H9 (cell line): ENCODE results near the gene MT1M. TPM values are rescaled to one million over a fixed set of nuclear protein-coding genes. Genes with fewer than 3 reads are reported as not detected.

ENCODE experiments used
- DNase-seq: peaks from one replicate; pipeline ENCODE4 v3.0.0-alpha.2; 2017
- H2AFZ ChIP-seq: one replicate; pipeline ENCODE4 v1.6.1; 2013; ENCODE audit warnings: mild to moderate bottlenecking, low read length, control low read depth, moderate library complexity
- H2AK5ac ChIP-seq: 2 replicates; pipeline ENCODE4 v1.6.1; 2013; ENCODE audit warnings: low read length, control low read depth, mixed read lengths; ENCODE audit not compliant: insufficient read length
- H2BK120ac ChIP-seq: one replicate; pipeline ENCODE4 v1.6.1; 2013; ENCODE audit warnings: low read depth, mild to moderate bottlenecking, low read length, control low read depth, inconsistent platforms; ENCODE audit not compliant: poor library complexity, severe bottlenecking
- H2BK12ac ChIP-seq: 2 replicates; pipeline ENCODE4 v1.6.1; 2013; ENCODE audit warnings: low read length, control low read depth, mixed read lengths, low read depth; ENCODE audit not compliant: insufficient read length
- H2BK15ac ChIP-seq: 2 replicates; pipeline ENCODE4 v1.6.1; 2013; ENCODE audit warnings: low read depth, low read length, control low read depth
- H2BK20ac ChIP-seq: one replicate; pipeline ENCODE4 v1.6.1; 2013; ENCODE audit warnings: low read depth, mild to moderate bottlenecking, low read length, control low read depth, inconsistent platforms; ENCODE audit not compliant: poor library complexity, severe bottlenecking
- H2BK5ac ChIP-seq: 2 replicates; pipeline ENCODE4 v1.6.1; 2013; ENCODE audit warnings: low read length, control low read depth, mixed read lengths; ENCODE audit not compliant: insufficient read length
- H3K14ac ChIP-seq: 2 replicates; pipeline ENCODE4 v1.6.1; 2013; ENCODE audit warnings: low read length, control low read depth; ENCODE audit not compliant: insufficient read depth
- H3K18ac ChIP-seq: 2 replicates; pipeline ENCODE4 v1.6.1; 2013; ENCODE audit warnings: low read depth, mild to moderate bottlenecking, mixed read lengths, low read length, control low read depth; ENCODE audit not compliant: insufficient read length
- H3K23ac ChIP-seq: 2 replicates; pipeline ENCODE4 v1.6.1; 2013; ENCODE audit warnings: low read length, control low read depth, mixed read lengths, low read depth; ENCODE audit not compliant: insufficient read length
- H3K23me2 ChIP-seq: 2 replicates; pipeline ENCODE4 v1.6.1; 2013; ENCODE audit warnings: low read depth, mild to moderate bottlenecking, mixed read lengths, low read length, control low read depth; ENCODE audit not compliant: insufficient read length, poor library complexity, severe bottlenecking
- H3K27ac ChIP-seq: 2 replicates; pipeline ENCODE4 v1.5.1; 2013; ENCODE audit warnings: low read length, control low read depth, mixed read lengths, low read depth; ENCODE audit not compliant: insufficient read length
- H3K27me3 ChIP-seq: 2 replicates; pipeline ENCODE4 v1.6.1; 2013; ENCODE audit warnings: low read length, control low read depth, inconsistent platforms; ENCODE audit not compliant: insufficient read depth
- H3K4ac ChIP-seq: 2 replicates; pipeline ENCODE4 v1.6.1; 2013; ENCODE audit warnings: low read depth, mild to moderate bottlenecking, control low read depth, inconsistent platforms, low read length, moderate library complexity
- H3K4me1 ChIP-seq: 2 replicates; pipeline ENCODE4 v1.6.1; 2013; ENCODE audit warnings: low read length, control low read depth, inconsistent platforms; ENCODE audit not compliant: insufficient read depth
- H3K4me2 ChIP-seq: 2 replicates; pipeline ENCODE4 v1.6.1; 2013; ENCODE audit warnings: low read length, control low read depth, mixed read lengths; ENCODE audit not compliant: insufficient read length, insufficient read depth
- H3K56ac ChIP-seq: 2 replicates; pipeline ENCODE4 v1.6.1; 2013; ENCODE audit warnings: low read depth, mild to moderate bottlenecking, mixed read lengths, low read length, control low read depth; ENCODE audit not compliant: insufficient read length
- H3K79me1 ChIP-seq: 2 replicates; pipeline ENCODE4 v1.6.1; 2013; ENCODE audit warnings: low read depth, mild to moderate bottlenecking, moderate library complexity, low read length, control low read depth, inconsistent platforms; ENCODE audit not compliant: insufficient read depth, poor library complexity, severe bottlenecking
- H3K79me2 ChIP-seq: 2 replicates; pipeline ENCODE4 v1.6.1; 2013; ENCODE audit warnings: low read length, control low read depth, inconsistent platforms; ENCODE audit not compliant: insufficient read depth
- H3K9ac ChIP-seq: 2 replicates; pipeline ENCODE4 v1.6.1; 2013; ENCODE audit warnings: low read length, control low read depth, mixed read lengths; ENCODE audit not compliant: insufficient read length; ENCODE audit errors: extremely low read depth
- H3K9me3 ChIP-seq: one replicate; pipeline ENCODE4 v1.6.1; 2013; ENCODE audit warnings: low read depth, low read length, inconsistent platforms; ENCODE audit not compliant: control insufficient read depth
- H3T11ph ChIP-seq: one replicate; pipeline ENCODE4 v1.6.1; 2013; ENCODE audit warnings: mild to moderate bottlenecking, low read length, control low read depth, inconsistent platforms
- H4K20me1 ChIP-seq: one replicate; pipeline ENCODE4 v1.6.1; 2013; ENCODE audit not compliant: control insufficient read depth, insufficient read length, insufficient read depth
- H4K5ac ChIP-seq: 2 replicates; pipeline ENCODE4 v1.6.1; 2013; ENCODE audit warnings: low read depth, mild to moderate bottlenecking, mixed read lengths, low read length, control low read depth; ENCODE audit not compliant: insufficient read length
- H4K8ac ChIP-seq: replicated peaks from 2 replicates; pipeline ENCODE4 v1.6.1; 2013; ENCODE audit warnings: low read length, control low read depth, mixed read lengths, low read depth; ENCODE audit not compliant: insufficient read length
- H4K91ac ChIP-seq: 2 replicates; pipeline ENCODE4 v1.6.1; 2013; ENCODE audit warnings: low read depth, mild to moderate bottlenecking, moderate library complexity, mixed read lengths, low read length, control low read depth; ENCODE audit not compliant: insufficient read length
- H3K27ac Mint-ChIP-seq, 3 experiments: 2 replicates in 2 of 3; 3 replicates in 1 of 3; pipeline ENCODE4 v1.8.0; 2020 to 2021; ENCODE audit warnings: mixed read lengths in 3 of 3, mild to moderate bottlenecking in 1 of 3, moderate library complexity in 1 of 3
- H3K27me3 Mint-ChIP-seq: 2 replicates; pipeline ENCODE4 v1.8.0; 2021; ENCODE audit warnings: low read depth, mild to moderate bottlenecking, moderate library complexity, mixed read lengths
- H3K36me3 Mint-ChIP-seq, 3 experiments: 2 replicates in 2 of 3; 3 replicates in 1 of 3; pipeline ENCODE4 v1.8.0; 2020 to 2021; ENCODE audit warnings: low read depth in 3 of 3, mixed read lengths in 3 of 3; ENCODE audit not compliant: insufficient read depth in 1 of 3
- H3K4me1 Mint-ChIP-seq, 2 experiments: 2 replicates each; pipeline ENCODE4 v1.8.0; 2020; ENCODE audit warnings: mixed read lengths in 2 of 2
- H3K4me3 Mint-ChIP-seq, 2 experiments: 2 replicates in 1 of 2; 3 replicates in 1 of 2; pipeline ENCODE4 v1.8.0; 2020 to 2021; ENCODE audit warnings: mild to moderate bottlenecking in 2 of 2, mixed read lengths in 2 of 2, moderate library complexity in 1 of 2
- H3K9me3 Mint-ChIP-seq, 2 experiments: 2 replicates in 1 of 2; 3 replicates in 1 of 2; pipeline ENCODE4 v1.8.0; 2020; ENCODE audit warnings: mild to moderate bottlenecking in 2 of 2, mixed read lengths in 2 of 2, moderate library complexity in 1 of 2
- CTCF ChIP-seq: fragments of 200-600 bp; sonication (generic); conservative IDR thresholded peaks from 3 replicates; pipeline ENCODE4 v1.8.0; 2021; ENCODE audit warnings: antibody characterized with exemption, mild to moderate bottlenecking
- WGBS: extraction: QIAGEN DNeasy Blood & Tissue Kit; methylation state at CpG from one replicate; pipeline ENCODE4 v1.1.7; 2013; ENCODE audit warnings: missing lambda C conversion rate, low lambda C conversion rate, mixed read lengths; ENCODE audit not compliant: insufficient read length; ENCODE audit errors: extremely low coverage; 5-methylcytosine and 5-hydroxymethylcytosine counted together
- total RNA-seq: library from RNA; stranded (reverse); gene quantifications from 2 replicates; pipeline ENCODE4 v1.2.1, GENCODE V29; 2021

MT1M gene
- total RNA-seq, 1 experiment from 2014 or later, result 1.4 TPM

- Histone ChIP-seq H2BK15ac (no peak overlapping the region), H3K14ac (no peak overlapping the region), H3K4ac (no peak overlapping the region), H2BK20ac (no peak overlapping the region), H2AFZ (no peak overlapping the region), H3K79me2 (no peaks in the 10 kb centered on the region), H3K4me2 (no peak overlapping the region), H4K8ac (no peak overlapping the region), H3K9me3 (no peaks in the 10 kb centered on the region), H3K27ac (no peak overlapping the region), H3K9ac (no peak overlapping the region), H3K23me2 (peaks cover 6% of the 10 kb centered on the region), H4K5ac (no peak overlapping the region), H2BK5ac (no peak overlapping the region), H2BK12ac (no peak overlapping the region), H4K91ac (no peak overlapping the region), H3K23ac (no peak overlapping the region), H2BK120ac (no peak overlapping the region), H3T11ph (no peak overlapping the region), H4K20me1 (no peaks in the 10 kb centered on the region), H2AK5ac (no peak overlapping the region), H3K27me3 (peaks cover 87% of the 10 kb centered on the region), H3K18ac (no peak overlapping the region), H3K79me1 (no peaks in the 10 kb centered on the region), H3K56ac (no peak overlapping the region), H3K4me1 (no peaks in the 10 kb centered on the region)
- DNase-seq, result no peak
- Mint-ChIP-seq H3K36me3 (no peaks in the 10 kb centered on the region; a peak in 1 of 7 replicates), H3K27me3 (peaks cover 99% of the 10 kb centered on the region), H3K4me1 (peaks cover 19 to 31% of the 10 kb centered on the region in 2 experiments), H3K4me3 (no peak overlapping the region), H3K9me3 (no peaks in the 10 kb centered on the region; a peak in 1 of 5 replicates), H3K27ac (no peak overlapping the region)
- TF ChIP-seq CTCF, result no peak
- WGBS, result no CpG with 5 or more reads among the region's 2 CpGs
These were observed 8.7 kb downstream of the MT1M start for GRCh38 chr16:56641166-56641565.
